ENCODE measurements around the gene PRDM16. TPM values are rescaled to one million over a fixed set of nuclear protein-coding genes. Genes with fewer than 3 reads are reported as not detected.

The PRDM16 gene
- total and polyA plus RNA-seq, 2 experiments from 2014 or later = 0.14 to 0.16 TPM

DNA sequence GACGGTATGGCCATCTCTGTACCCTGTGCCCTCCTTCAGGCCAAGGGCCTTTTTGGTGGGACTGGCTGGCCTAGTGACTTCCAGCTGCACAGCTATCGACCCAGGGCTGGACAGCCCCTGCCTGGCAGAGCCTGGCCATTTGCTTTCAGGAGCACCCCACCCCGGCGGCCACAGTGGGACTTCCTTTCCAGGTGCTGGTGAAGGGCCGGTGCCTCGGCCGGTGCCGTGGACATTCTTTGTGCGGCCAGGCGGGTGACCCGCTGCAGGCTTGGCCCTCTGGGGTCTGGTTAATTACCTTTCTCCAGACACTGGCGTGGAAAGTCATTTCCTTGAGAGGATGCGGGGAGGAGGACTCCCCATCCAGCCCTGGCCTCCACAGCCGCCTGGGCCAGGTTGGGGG, 50.1 kb downstream of the PRDM16 start (continued):
- TF ChIP-seq, protein P1, sequence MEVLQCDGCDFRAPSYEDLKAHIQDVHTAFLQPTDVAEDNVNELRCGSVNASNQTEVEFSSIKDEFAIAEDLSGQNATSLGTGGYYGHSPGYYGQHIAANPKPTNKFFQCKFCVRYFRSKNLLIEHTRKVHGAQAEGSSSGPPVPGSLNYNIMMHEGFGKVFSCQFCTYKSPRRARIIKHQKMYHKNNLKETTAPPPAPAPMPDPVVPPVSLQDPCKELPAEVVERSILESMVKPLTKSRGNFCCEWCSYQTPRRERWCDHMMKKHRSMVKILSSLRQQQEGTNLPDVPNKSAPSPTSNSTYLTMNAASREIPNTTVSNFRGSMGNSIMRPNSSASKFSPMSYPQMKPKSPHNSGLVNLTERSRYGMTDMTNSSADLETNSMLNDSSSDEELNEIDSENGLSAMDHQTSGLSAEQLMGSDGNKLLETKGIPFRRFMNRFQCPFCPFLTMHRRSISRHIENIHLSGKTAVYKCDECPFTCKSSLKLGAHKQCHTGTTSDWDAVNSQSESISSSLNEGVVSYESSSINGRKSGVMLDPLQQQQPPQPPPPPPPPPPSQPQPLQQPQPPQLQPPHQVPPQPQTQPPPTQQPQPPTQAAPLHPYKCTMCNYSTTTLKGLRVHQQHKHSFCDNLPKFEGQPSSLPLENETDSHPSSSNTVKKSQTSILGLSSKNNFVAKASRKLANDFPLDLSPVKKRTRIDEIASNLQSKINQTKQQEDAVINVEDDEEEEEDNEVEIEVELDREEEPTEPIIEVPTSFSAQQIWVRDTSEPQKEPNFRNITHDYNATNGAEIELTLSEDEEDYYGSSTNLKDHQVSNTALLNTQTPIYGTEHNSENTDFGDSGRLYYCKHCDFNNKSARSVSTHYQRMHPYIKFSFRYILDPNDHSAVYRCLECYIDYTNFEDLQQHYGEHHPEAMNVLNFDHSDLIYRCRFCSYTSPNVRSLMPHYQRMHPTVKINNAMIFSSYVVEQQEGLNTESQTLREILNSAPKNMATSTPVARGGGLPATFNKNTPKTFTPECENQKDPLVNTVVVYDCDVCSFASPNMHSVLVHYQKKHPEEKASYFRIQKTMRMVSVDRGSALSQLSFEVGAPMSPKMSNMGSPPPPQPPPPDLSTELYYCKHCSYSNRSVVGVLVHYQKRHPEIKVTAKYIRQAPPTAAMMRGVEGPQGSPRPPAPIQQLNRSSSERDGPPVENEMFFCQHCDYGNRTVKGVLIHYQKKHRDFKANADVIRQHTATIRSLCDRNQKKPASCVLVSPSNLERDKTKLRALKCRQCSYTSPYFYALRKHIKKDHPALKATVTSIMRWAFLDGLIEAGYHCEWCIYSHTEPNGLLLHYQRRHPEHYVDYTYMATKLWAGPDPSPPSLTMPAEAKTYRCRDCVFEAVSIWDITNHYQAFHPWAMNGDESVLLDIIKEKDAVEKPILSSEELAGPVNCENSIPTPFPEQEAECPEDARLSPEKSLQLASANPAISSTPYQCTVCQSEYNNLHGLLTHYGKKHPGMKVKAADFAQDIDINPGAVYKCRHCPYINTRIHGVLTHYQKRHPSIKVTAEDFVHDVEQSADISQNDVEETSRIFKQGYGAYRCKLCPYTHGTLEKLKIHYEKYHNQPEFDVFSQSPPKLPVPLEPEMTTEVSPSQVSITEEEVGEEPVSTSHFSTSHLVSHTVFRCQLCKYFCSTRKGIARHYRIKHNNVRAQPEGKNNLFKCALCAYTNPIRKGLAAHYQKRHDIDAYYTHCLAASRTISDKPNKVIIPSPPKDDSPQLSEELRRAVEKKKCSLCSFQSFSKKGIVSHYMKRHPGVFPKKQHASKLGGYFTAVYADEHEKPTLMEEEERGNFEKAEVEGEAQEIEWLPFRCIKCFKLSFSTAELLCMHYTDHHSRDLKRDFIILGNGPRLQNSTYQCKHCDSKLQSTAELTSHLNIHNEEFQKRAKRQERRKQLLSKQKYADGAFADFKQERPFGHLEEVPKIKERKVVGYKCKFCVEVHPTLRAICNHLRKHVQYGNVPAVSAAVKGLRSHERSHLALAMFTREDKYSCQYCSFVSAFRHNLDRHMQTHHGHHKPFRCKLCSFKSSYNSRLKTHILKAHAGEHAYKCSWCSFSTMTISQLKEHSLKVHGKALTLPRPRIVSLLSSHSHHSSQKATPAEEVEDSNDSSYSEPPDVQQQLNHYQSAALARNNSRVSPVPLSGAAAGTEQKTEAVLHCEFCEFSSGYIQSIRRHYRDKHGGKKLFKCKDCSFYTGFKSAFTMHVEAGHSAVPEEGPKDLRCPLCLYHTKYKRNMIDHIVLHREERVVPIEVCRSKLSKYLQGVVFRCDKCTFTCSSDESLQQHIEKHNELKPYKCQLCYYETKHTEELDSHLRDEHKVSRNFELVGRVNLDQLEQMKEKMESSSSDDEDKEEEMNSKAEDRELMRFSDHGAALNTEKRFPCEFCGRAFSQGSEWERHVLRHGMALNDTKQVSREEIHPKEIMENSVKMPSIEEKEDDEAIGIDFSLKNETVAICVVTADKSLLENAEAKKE (CRISPR knock-in tag; IDR thresholded peaks at IDR 0.05) = no peak

DNA sequence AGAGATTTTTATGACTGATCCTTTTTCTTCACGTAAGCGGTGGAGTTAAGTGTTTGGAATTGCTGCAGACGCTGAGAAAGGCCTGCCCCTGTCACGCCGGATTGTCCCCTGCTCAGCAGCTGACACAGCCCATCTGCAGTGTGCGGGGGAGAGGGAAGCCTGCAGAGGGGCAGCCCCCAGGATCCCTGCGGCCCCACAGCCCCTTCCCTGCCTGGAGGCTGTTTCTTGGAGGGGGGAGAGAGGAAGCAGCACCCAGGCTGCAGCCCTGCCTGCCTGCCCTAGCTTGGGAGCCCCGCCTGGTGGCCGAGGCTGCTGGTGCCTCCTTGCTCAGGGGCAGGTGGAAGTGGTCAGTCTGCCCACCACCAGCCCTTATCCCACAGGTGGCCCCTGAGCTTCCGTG, 50.7 kb downstream of the PRDM16 start:
- H3K27me3 Mint-ChIP-seq (ENCODE audit: insufficient read depth, low read depth, poor library complexity) = peaks cover 6% of the 10 kb centered on the region
- Histone ChIP-seq H3K36me3 (ENCODE audit: insufficient read depth) (no peaks in the 10 kb centered on the region), H3K4me2 (no peak overlapping the region), H4K20me1 (replicated peaks; ENCODE audit: insufficient read depth) (no peaks in the 10 kb centered on the region), H3K4me3 (no peak overlapping the region), H3K27me3 (ENCODE audit: insufficient read depth) (no peaks in the 10 kb centered on the region), H3K4me1 (ENCODE audit: insufficient read depth) (no peaks in the 10 kb centered on the region), H2AFZ (no peak overlapping the region), H3F3A (replicated peaks; ENCODE audit: low read depth) (no peaks in the 10 kb centered on the region), H3K9me2 (ENCODE audit: insufficient read depth) (no peaks in the 10 kb centered on the region), H3K79me2 (replicated peaks; ENCODE audit: insufficient read depth) (no peaks in the 10 kb centered on the region), H3K27ac (ENCODE audit: low read depth) (no peak overlapping the region)
- ATAC-seq = no peak; the same call in 2 of the 3 replicates
- H3K4me3 Mint-ChIP-seq = no peak overlapping the region
- no peak overlapping the region; the same call in 1 of the 2 replicates for H3K27ac Mint-ChIP-seq
- H3K36me3 Mint-ChIP-seq (ENCODE audit: low read depth) = no peaks in the 10 kb centered on the region
- TF ChIP-seq, protein P2, sequence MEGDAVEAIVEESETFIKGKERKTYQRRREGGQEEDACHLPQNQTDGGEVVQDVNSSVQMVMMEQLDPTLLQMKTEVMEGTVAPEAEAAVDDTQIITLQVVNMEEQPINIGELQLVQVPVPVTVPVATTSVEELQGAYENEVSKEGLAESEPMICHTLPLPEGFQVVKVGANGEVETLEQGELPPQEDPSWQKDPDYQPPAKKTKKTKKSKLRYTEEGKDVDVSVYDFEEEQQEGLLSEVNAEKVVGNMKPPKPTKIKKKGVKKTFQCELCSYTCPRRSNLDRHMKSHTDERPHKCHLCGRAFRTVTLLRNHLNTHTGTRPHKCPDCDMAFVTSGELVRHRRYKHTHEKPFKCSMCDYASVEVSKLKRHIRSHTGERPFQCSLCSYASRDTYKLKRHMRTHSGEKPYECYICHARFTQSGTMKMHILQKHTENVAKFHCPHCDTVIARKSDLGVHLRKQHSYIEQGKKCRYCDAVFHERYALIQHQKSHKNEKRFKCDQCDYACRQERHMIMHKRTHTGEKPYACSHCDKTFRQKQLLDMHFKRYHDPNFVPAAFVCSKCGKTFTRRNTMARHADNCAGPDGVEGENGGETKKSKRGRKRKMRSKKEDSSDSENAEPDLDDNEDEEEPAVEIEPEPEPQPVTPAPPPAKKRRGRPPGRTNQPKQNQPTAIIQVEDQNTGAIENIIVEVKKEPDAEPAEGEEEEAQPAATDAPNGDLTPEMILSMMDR (conservative IDR thresholded peaks at IDR 0.05; ENCODE audit: low read depth in 2 of 2) = peak in 1 of 2 experiments; percentile 31; a peak in 1 of 4 replicates
- TF ChIP-seq JUNB (IDR thresholded peaks at IDR 0.05; ENCODE audit: unreplicated experiment) = no peak
- DNase-seq (ENCODE audit: low spot score) = no peak
- H3K9me3 Mint-ChIP-seq = no peaks in the 10 kb centered on the region; the same call in 2 of the 3 replicates
- H3K4me1 Mint-ChIP-seq = peaks cover 13% of the 10 kb centered on the region; the same call in 2 of the 3 replicates

Data from GM23338 (cell line).